Vagina (tissue), 2 donors: ENCODE data around the gene RAB40C.

ENCODE experiments used
- POLR2A ChIP-seq, 2 donors: fragments of 450-650 bp; IDR thresholded peaks; one replicate each; pipeline ENCODE4 v1.6.1; 2017; ENCODE audit warnings: antibody characterized with exemption in 2 of 2, mild to moderate bottlenecking in 2 of 2, moderate library complexity in 2 of 2
- TF ChIP-seq, protein P1 (sequence below), 3 experiments: fragments of 450-650 bp in 2 of 3; fragments of 200-600 bp in 1 of 3; sonication (generic) in 1 of 3; IDR thresholded peaks; one replicate each; pipeline ENCODE4 v1.5.1; 2017 to 2019; ENCODE audit warnings: antibody characterized with exemption in 3 of 3, mild to moderate bottlenecking in 2 of 3, moderate library complexity in 2 of 3

DNA sequence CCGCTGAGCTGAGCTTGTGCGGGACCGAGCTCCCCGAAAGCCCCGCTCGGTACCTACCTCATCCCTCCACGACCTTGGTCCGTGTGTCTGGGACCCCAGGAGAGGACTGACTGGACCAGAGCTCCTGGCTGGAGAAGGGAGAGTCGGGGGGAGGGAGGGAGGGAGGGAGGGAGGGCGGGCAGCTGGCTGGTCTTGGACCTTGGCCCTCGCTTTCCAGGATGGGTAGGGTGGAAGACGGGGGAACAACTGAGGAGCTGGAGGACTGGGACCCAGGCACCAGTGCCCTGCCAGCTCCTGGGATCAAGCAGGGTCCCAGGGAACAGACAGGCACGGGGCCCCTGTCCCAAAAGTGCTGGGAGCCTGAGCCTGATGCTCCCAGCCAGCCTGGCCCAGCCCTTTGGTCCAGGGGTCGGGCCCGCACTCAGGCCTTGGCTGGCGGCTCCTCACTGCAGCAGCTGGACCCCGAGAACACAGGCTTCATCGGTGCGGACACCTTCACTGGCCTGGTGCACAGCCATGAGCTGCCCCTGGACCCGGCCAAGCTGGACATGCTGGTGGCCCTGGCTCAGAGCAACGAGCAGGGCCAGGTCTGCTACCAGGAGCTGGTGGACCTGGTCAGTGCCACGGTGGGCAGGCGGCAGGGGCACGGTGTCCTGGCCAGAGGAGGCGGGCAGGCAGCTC is 86.2 kb downstream of the RAB40C start:
- TF ChIP-seq, protein P1, sequence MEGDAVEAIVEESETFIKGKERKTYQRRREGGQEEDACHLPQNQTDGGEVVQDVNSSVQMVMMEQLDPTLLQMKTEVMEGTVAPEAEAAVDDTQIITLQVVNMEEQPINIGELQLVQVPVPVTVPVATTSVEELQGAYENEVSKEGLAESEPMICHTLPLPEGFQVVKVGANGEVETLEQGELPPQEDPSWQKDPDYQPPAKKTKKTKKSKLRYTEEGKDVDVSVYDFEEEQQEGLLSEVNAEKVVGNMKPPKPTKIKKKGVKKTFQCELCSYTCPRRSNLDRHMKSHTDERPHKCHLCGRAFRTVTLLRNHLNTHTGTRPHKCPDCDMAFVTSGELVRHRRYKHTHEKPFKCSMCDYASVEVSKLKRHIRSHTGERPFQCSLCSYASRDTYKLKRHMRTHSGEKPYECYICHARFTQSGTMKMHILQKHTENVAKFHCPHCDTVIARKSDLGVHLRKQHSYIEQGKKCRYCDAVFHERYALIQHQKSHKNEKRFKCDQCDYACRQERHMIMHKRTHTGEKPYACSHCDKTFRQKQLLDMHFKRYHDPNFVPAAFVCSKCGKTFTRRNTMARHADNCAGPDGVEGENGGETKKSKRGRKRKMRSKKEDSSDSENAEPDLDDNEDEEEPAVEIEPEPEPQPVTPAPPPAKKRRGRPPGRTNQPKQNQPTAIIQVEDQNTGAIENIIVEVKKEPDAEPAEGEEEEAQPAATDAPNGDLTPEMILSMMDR (IDR thresholded peaks at IDR 0.05), result no peak
- TF ChIP-seq POLR2A (IDR thresholded peaks at IDR 0.05), result no peak
